Activated naive CD4-positive, alpha-beta T cell treated with anti-CD3 and anti-CD28 coated beads, Interleukin-2, amount 50 U/mL, for 16 hours (primary cell): ENCODE results near the gene AKNAD1.
"Not testable (repeated sequence)": the region's sequence is repeated elsewhere in the genome, so short reads cannot be mapped to it uniquely, and the experiment has no call there.

Experiments used
- DNase-seq: peaks from one replicate; pipeline ENCODE4 v3.0.0-alpha.2; 2020

The AKNAD1 gene

GRCh38 chr1:108856994-108857393 lies at the start of gene AKNAD1:
TSS of gene AKNAD1 (minus strand) at chr1:108857094. CDS start at chr1:108852664, 4,430 bp downstream.
- DNase-seq, result no peak

DNA sequence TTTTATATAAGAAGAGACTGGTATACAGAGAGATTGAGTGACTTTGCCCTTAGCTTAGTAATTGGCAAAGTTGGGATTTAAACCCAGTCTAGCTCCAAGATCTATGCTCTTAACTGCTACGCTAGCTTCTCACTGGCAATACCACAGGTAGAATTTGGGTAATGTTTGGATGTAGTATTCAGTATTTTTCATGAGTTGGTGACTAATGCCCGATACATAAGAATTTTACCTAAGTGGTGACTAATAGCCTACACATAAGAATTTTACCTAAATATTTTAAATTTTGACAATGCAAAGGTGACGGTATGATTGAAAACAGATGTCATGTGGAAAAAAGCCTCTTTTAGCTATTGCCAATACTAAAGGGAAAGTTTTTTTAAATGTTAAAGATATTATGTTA lies 44.2 kb upstream of the AKNAD1 start:
- no peak for DNase-seq

DNA sequence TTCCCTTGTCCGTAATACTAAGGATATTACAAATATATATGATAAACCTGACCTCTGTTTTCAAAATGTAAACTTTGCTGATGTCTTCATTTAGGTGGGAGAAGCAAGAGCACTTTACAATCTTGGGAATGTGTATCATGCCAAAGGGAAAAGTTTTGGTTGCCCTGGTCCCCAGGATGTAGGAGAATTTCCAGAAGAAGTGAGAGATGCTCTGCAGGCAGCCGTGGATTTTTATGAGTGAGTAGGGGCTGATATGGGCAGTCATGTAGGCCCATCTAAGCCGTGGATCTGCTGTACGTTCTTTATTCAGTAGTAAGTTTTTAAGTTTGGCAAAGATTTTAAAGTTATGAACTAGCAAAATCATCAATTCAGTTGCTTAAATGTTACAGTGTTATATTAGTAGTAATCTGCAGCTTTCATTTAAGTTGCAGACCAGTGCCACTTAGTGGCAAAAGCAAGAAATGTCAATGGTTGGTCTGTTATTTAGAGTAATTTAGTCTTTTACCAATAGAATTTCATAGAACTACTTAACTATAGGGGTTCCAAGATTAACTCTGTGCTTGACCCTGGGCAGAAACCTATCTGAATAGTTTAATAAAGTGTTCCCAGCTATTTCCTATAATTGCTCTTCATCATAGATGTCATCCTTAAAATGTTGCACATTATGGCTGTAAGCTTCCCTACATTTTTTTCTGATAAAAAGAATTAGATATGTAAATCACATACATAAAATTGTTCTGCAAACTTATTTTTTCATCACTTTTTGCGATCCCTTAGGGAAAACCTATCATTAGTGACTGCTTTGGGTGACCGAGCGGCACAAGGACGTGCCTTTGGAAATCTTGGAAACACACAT lies 41.2 kb upstream of the AKNAD1 start:
- no peak for DNase-seq

DNA sequence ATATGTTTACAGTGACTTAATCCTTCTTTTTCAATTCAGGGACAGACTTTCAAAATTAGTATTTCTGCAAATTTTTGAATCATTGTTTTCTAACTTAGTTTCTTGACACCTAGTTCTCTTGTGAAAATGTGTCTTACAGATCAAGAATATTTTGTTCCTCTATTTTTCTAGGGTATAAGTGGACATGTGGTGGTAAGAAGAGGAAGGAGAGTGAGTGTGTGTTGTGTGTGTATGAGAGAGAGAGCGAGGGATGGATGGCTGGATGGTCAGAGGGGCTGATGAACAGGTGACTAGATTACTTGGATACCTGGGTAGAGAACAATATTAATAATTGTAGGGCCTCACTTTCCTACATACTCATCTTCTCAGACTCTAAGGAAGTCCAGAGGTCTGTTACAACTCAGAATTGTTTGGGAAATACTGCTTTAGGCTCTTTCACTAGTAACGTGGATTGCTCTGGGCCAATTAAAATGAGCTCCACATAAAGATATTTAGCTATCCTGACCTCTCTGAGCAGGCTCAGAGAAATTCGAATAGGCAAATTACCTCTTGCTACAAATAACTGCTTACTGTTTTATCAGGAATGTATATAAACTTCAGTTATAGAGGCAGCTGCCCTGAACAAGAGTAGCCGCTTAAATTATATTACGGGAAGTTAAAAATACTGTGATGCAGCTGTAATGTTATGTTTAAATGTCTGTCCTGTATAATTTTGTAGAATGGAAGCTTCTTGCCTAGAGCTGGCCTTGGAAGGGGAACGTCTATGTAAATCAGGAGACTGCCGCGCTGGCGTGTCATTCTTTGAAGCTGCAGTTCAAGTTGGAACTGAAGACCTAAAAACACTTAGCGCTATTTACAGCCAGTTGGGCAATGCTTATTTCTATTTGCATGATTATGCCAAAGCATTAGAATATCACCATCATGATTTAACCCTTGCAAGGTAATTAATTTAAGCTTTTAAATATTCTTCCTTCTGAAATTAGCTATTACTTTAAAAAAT lies 39.6 kb upstream of the AKNAD1 start:
- no peak for DNase-seq

- DNase-seq, result no peak
Observed at GRCh38 chr1:108893141-108893530, 36.2 kb upstream of the AKNAD1 start.

- DNase-seq, result no peak
Observed at GRCh38 chr1:108892356-108893140, 35.7 kb upstream of the AKNAD1 start.

DNA sequence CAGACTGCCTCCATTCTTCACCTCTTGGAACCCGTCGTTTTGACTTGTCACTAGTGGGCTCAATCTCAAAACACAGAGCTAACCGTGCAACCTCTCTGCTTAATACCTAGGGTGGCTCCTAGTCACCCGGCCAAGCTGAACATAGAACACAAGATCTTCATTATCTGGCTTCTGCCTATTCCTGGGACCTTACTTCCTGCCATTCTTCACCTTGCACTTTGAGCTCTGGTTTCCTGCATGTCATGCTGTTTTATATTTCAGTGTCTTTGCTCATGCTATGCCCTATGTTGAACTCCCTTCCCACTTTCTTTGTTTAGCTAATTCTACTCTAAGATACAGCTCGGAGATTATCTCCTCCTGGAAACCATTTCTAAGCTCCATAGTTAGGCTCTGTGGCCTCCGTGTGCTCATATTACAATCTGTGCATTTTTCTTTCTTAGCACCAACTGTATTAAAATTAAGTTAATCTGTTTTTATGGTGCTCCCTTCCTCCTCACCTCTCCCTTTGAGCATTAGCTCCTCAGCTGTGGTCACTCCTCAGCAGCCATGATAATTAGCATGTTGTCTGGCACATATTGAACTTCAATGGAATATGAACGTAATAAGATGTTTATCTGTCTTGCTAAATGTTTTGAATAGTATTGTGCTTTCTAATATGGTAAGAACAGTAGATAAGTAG lies 33.0 kb upstream of the AKNAD1 start:
- no peak for DNase-seq

DNA sequence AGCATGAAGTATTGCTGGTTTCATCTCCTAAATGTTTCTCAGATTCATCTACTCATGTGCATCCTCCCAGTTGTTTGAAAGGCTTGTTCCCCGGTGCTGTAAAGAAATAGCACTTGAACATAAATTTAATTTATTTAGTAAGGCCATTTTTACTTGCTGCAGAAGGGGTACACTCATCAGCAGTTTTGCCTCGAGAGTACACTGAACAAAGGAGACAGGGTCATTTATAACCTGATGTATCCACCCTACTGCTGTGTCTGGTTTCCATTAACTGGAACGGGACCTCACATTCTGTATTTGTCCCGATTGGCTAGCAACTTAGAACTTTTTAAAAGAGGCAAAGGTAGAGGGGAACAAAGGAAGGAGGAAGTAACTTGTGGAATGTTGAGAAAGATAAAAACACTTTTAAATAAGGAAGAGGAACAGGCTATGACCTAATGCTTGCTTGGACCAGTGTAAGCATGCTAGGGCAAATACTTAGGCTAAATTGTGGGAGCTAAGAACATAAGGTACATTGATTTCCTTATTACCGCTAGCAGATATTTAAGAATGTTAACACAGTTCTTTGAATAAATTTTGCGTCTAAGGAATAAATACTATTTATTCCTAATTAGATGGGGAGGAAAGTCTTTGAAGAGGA lies 32.2 kb upstream of the AKNAD1 start:
- DNase-seq, result not testable (repeated sequence)

DNA sequence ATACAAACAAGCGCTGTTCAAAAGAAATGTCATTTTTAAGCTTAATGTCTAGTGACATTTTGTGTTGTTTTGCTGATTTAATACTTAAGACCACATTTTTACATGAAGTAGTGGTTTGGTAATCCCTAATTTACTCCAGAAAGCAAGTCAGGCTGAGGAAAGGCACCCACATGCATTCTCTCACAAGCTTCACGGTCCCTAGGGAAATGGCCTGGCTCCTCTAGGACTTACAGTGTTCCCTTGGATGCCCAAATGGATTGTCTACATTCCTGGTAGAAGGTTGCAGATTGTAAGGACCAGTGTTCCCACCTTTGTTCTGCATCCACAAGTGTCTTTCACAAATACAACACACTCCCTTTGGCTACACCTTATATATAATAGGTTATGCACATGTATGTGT lies 29.4 kb upstream of the AKNAD1 start:
- no peak for DNase-seq

DNA sequence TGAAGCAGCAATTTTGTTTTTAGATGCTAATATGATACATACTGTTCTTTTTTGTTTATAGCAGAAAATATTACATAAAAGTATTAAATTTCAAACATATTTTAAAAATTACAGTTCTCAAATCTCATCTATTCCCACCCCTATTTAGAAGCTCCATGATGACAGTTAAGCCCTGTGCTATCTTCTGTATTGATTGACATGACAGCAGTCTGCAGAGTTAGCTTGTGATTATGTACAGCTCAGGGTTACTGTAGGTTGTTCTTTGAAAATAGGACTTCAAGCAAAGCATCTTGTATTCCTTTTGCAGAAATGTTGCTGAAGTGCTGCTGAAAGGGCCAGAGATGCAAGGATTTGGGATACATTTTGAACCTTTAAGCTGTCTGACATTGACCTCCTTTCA lies 28.1 kb upstream of the AKNAD1 start:
- no peak for DNase-seq

DNA sequence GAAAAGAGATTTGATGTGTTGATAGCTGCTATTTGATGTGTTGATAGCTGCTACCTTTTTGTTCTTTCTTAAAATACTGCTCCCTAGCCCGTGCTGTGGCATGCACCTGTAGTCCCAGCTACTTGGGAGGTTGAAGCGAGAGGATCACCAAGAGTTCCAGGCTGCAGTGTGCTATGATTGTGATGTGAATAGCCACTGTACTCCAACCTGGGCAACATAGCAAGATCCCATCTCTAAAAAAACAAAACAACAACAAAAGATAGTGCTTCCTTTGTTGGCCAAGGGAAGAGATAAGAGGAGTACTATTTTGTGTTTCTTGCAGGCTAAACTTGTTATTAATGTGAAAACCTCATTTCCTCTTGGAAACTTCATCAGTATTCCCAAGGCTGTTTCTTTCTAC lies 25.9 kb upstream of the AKNAD1 start:
- no peak for DNase-seq

DNA sequence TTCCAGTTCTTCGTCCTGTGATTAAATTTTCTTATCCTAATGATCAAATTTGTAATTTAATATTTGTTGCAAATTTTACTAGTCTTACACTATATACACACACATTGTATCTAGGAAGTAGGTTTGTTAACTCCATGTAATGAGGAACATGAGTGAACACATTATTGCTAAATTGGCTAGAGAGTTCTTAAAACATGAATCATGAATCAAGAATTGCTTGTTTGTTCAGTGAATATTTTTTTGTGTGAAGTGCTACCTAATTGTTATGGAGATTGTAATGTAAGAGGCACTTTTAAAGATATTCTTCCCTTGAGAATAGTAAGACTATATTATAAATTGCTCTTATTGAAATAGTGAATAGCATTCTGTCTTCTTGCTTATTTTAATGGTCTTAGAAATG lies 24.5 kb upstream of the AKNAD1 start:
- no peak for DNase-seq

- DNase-seq, result no peak
Observed at GRCh38 chr1:108880850-108881249, 24.0 kb upstream of the AKNAD1 start.

DNA sequence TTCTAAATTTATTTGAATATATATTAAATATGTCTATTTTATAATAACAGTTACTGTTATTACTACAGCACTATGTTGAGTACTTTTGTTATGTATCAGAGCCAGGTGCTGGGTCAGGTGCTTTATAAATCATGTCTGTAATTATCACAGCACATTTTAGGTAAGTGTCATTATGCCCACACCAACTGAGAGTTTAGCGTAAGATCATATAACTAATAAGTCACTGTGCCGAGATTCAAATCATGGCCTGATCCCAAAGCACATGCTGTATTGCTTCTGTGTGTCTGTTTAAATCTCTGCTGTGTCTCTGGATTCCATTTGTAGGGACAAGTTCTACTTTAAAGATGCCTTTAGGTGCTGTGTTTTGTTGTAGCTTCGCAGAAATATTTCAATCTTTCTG lies 21.8 kb upstream of the AKNAD1 start:
- no peak for DNase-seq

- no peak for DNase-seq
Observed at GRCh38 chr1:108878160-108878469, 21.2 kb upstream of the AKNAD1 start.

DNA sequence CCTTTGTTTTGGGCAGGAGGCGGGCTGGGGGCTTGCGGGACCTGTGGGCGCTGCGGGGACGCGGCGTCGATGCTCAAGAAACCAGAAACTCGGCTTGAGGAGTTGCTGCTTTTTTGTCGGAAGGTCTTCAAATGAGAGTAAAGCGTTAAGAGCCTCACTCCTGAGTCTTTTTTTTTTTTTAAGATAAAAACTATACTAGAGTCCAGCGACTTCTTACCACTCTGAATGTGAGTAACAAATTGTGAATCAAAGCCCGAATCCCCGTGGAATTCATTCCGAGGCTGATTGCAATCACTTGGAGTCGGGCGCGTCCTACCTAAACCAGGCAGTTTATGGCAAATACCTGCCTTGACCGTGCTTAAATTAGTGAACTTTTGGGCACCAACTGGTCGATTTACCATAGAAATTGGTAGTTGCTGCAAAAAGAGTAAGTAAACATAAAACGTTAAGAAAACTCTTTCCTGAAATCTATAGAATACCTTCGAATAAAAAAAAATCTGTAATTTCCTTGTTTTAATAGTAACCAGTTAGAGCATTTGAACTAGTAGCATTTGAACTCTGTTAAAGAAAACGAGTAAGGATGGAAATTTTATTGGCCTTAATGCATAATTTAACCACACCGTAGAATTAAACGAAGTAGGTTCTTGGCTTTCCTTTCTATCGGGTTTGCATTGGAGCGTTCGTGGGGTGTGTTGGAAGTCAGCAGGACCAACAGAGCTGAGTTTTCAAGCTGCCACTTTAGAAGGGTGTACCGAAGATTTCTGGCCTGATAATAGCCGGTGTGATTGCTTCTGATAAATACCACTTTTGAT lies 20.7 kb upstream of the AKNAD1 start:
- no peak for DNase-seq

DNA sequence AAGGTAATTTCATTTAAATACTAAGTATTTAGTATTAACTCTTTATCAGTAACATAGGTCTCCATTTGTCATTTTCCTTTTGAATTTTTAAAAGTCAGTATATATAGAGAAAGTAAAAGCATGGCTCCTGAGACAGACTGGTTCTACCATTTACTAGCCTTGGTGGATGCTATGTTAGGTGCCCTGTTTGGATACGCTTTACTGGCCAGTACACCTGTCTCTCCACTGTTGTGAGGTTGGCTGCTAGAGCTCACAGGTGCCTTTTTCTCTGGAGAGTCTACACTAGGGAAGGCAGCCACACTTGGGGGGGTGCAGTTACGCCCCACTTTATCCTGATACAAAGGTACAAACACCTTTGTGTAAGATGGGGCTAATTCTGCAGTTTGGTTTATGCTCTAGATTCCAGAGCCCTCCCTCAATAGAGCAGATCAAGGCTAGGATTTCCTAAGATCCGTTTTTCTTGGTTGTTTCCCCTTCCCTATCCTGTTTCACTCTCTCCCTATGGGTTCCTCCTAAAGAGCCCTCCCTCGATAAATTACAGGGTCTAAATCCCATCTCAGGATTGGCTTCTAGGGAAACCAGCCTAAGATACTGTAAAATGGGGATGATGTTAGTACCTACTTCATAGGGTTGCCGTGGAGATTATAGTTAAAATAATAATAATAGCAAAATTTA lies 14.3 kb upstream of the AKNAD1 start:
- DNase-seq, result no peak

- no peak for DNase-seq
Observed at GRCh38 chr1:108865316-108865910, 8.5 kb upstream of the AKNAD1 start.

DNA sequence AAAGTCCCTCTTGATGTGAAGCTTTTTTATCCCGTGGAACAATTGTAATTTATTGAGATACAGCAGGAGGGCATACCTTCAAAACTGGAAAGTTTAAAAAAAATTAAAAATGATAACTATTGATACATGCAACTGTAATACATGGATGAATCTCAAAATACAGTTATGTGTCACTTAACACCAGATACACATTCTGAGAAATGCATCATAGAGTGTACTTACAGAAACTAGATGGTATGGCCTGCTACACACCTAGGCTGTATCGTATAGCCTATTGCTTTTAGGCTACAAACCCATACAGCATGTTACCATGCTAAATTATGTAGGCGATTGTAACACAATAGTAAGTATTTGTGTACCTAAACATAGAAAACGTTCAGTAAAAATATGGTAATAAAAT lies 7.1 kb upstream of the AKNAD1 start:
- DNase-seq, result no peak
